B cell (primary cell): ENCODE data around the gene CLDN20. TPM values are rescaled to one million over a fixed set of nuclear protein-coding genes. Genes with fewer than 3 reads are reported as not detected.

Experiments
- ATAC-seq: fragments of 200-7000 bp; cut with Tn5 transposase; one replicate; pipeline ENCODE4 v1.10.0; 2021; ENCODE audit warnings: low read depth, mild to moderate bottlenecking, moderate number of reproducible peaks, moderate library complexity
- CTCF ChIA-PET: fragments of 350-600 bp; sonication (Branson Sonifier 250); formaldehyde crosslinking; loops from one replicate; lab custom pipeline; 2021; ENCODE audit warnings: antibody characterized with exemption, inconsistent platforms; lab: Charles Lee
- POLR2A ChIA-PET: fragments of 350-600 bp; sonication (Branson Sonifier 250); formaldehyde crosslinking; loops from one replicate; lab custom pipeline; 2021; ENCODE audit warnings: antibody characterized with exemption; lab: Charles Lee
- DNase-seq: peaks from one replicate; pipeline ENCODE4 v3.0.0; 2013
- H2AFZ ChIP-seq: 2 replicates; pipeline ENCODE4 v1.6.1; 2012; ENCODE audit warnings: mild to moderate bottlenecking, low read depth, low read length; ENCODE audit not compliant: insufficient read depth, poor library complexity, severe bottlenecking
- H3K27ac ChIP-seq, 2 donors: 1 replicate in 1 of 2; 2 replicates in 1 of 2; pipeline ENCODE4 v1.5.1; 2012 to 2013; ENCODE audit warnings: low read length in 2 of 2, mild to moderate bottlenecking in 2 of 2, moderate library complexity in 1 of 2
- H3K27me3 ChIP-seq, 4 experiments: fragments of 200-600 bp in 1 of 4; sonication (generic) in 1 of 4; replicated peaks in 1 of 4; 1 replicate in 2 of 4; 2 replicates in 2 of 4; pipeline versions ENCODE4 v1.6.1 to v1.7.0; 2013 to 2016; ENCODE audit warnings: low read length in 3 of 4, mild to moderate bottlenecking in 2 of 4, mixed read lengths in 1 of 4, moderate library complexity in 1 of 4; ENCODE audit not compliant: insufficient read depth in 4 of 4, control insufficient read depth in 3 of 4; ENCODE audit errors: control extremely low read depth in 1 of 4
- H3K36me3 ChIP-seq, 2 experiments: replicated peaks in 1 of 2; 1 replicate in 1 of 2; 2 replicates in 1 of 2; pipeline versions ENCODE4 v1.6.1 to v1.7.1; 2013; ENCODE audit warnings: low read length in 1 of 2; ENCODE audit not compliant: insufficient read depth in 2 of 2, control insufficient read depth in 1 of 2; ENCODE audit errors: control extremely low read depth in 1 of 2, extremely low read depth in 1 of 2
- H3K4me1 ChIP-seq, 2 donors: fragments of 200-600 bp in 1 of 2; sonication (generic) in 1 of 2; 1 replicate in 1 of 2; 2 replicates in 1 of 2; pipeline versions ENCODE4 v1.5.1 to v1.6.1; 2013 to 2017; ENCODE audit warnings: low read length in 2 of 2; ENCODE audit not compliant: control insufficient read depth in 2 of 2, insufficient read depth in 2 of 2
- H3K4me2 ChIP-seq: replicated peaks from 2 replicates; pipeline ENCODE3; 2012; ENCODE audit warnings: mild to moderate bottlenecking, low read depth, low read length; ENCODE audit not compliant: poor library complexity, severe bottlenecking
- H3K4me3 ChIP-seq, 5 experiments: fragments of 200-600 bp in 1 of 5; sonication (generic) in 1 of 5; 1 replicate in 3 of 5; 2 replicates in 2 of 5; pipeline versions ENCODE4 v1.5.1 to v1.7.0; 2011 to 2016; ENCODE audit warnings: low read length in 4 of 5, mild to moderate bottlenecking in 4 of 5, low read depth in 2 of 5, control low read depth in 1 of 5, moderate library complexity in 1 of 5; ENCODE audit not compliant: insufficient read depth in 1 of 5; ENCODE audit errors: control extremely low read depth in 1 of 5, extremely low read depth in 1 of 5
- H3K79me2 ChIP-seq: fragments of 200-600 bp; sonication (generic); one replicate; pipeline ENCODE4 v1.6.0; 2016; ENCODE audit warnings: low read length; ENCODE audit not compliant: control insufficient read depth, insufficient read depth
- H3K9ac ChIP-seq: fragments of 200-600 bp; sonication (generic); 2 replicates; pipeline ENCODE4 v1.6.1; 2017; ENCODE audit warnings: mild to moderate bottlenecking, low read length, moderate library complexity
- H3K9me3 ChIP-seq, 3 donors: one replicate each; pipeline versions ENCODE4 v1.6.1 to v1.7.1; 2013; ENCODE audit warnings: low read length in 2 of 3; ENCODE audit not compliant: control insufficient read depth in 2 of 3, insufficient read depth in 1 of 3; ENCODE audit errors: control extremely low read depth in 1 of 3
- H4K20me1 ChIP-seq: 2 replicates; pipeline ENCODE4 v1.6.0; 2012; ENCODE audit warnings: mild to moderate bottlenecking, low read length; ENCODE audit not compliant: insufficient read depth, control insufficient read depth, poor library complexity, severe bottlenecking
- H3K27ac Mint-ChIP-seq: one replicate; pipeline ENCODE4 v1.8.0; 2021; ENCODE audit warnings: mixed read lengths
- H3K27me3 Mint-ChIP-seq: one replicate; pipeline ENCODE4 v1.8.0; 2021; ENCODE audit warnings: mixed read lengths
- H3K4me1 Mint-ChIP-seq: one replicate; pipeline ENCODE4 v1.8.0; 2021; ENCODE audit warnings: mixed read lengths
- H3K4me3 Mint-ChIP-seq: one replicate; pipeline ENCODE4 v1.8.0; 2021; ENCODE audit warnings: mixed read lengths
- H3K9me3 Mint-ChIP-seq: one replicate; pipeline ENCODE4 v1.8.0; 2022; ENCODE audit warnings: mixed read lengths; ENCODE audit not compliant: insufficient read depth
- EZH2 ChIP-seq: IDR thresholded peaks from 2 replicates; pipeline ENCODE4 v1.6.1; 2012; ENCODE audit warnings: borderline replicate concordance, low read depth, mild to moderate bottlenecking, moderate library complexity, low read length; ENCODE audit not compliant: insufficient read depth, poor library complexity, severe bottlenecking
- WGBS: methylation state at CpG from one replicate; pipeline ENCODE4 v1.1.5; 2013; ENCODE audit warnings: missing lambda C conversion rate; ENCODE audit not compliant: insufficient coverage; 5-methylcytosine and 5-hydroxymethylcytosine counted together
- intact Hi-C: fragments of 100-400 bp; cut with micrococcal nuclease; formaldehyde crosslinking; loops from one replicate; pipeline ENCODE4 v1.10.0; 2022
- polyA plus RNA-seq: library from polyadenylated mRNA; depleted of rRNA; stranded (reverse); fragments of >200 nt; gene quantifications from 2 replicates; pipeline ENCODE4 v1.2.3, GENCODE V29; 2012
- total RNA-seq, 2 donors: library from RNA; stranded (reverse); fragments of 120-200 nt in 1 of 2; gene quantifications; 1 replicate in 1 of 2; 2 replicates in 1 of 2; pipeline versions ENCODE4 v1.2.3 to v1.2.4, GENCODE V29; 2013 to 2022
- TF ChIP-seq, protein P1 (sequence below): fragments of 200-600 bp; IDR thresholded peaks from one replicate; pipeline ENCODE4 v1.8.0; 2022; ENCODE audit warnings: antibody characterized with exemption, mild to moderate bottlenecking

CLDN20 gene
- total and polyA plus RNA-seq, 2 donors (not counting 1 experiment from before 2014, with no cell fraction given), result not detected

DNA sequence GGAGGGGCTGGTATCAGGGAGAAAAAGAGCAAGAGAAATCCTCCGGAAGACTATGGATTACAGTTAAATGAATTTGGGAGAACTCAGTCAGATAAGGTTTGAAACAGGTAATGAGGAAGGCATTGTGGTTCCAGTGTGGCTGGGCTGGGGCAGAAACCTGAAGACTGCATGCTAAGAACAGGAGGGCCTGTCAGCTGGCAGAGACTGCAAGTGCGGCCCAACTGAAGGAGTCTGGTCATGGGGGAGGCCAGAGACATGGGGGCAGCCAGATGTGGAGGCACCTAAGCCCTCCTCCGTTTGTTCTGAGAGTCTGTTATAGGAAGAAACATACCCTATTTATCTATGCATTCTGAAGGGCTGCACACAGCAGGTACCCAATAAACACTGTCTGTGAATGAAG lies 33.9 kb downstream of the CLDN20 start:
- CTCF ChIA-PET, result no interaction called here
- H3K36me3 ChIP-seq, result peaks cover 0 to 48% of the 10 kb centered on the region in 2 experiments
- POLR2A ChIA-PET, result no interaction called here
- H3K27ac ChIP-seq, result no peak overlapping the region
- H3K4me3 Mint-ChIP-seq, result no peak overlapping the region
- TF ChIP-seq, protein P1, sequence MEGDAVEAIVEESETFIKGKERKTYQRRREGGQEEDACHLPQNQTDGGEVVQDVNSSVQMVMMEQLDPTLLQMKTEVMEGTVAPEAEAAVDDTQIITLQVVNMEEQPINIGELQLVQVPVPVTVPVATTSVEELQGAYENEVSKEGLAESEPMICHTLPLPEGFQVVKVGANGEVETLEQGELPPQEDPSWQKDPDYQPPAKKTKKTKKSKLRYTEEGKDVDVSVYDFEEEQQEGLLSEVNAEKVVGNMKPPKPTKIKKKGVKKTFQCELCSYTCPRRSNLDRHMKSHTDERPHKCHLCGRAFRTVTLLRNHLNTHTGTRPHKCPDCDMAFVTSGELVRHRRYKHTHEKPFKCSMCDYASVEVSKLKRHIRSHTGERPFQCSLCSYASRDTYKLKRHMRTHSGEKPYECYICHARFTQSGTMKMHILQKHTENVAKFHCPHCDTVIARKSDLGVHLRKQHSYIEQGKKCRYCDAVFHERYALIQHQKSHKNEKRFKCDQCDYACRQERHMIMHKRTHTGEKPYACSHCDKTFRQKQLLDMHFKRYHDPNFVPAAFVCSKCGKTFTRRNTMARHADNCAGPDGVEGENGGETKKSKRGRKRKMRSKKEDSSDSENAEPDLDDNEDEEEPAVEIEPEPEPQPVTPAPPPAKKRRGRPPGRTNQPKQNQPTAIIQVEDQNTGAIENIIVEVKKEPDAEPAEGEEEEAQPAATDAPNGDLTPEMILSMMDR, result no peak
- TF ChIP-seq EZH2, result no peak
- no peaks in the 10 kb centered on the region for H3K9me3 ChIP-seq
- 100% methylated on average over 1 of the region's 3 CpGs for WGBS
- H3K4me1 ChIP-seq, result no peaks in the 10 kb centered on the region
- no peak overlapping the region for H3K4me3 ChIP-seq
- no peaks in the 10 kb centered on the region for H3K9me3 Mint-ChIP-seq
- no peaks in the 10 kb centered on the region for H3K79me2 ChIP-seq
- no peaks in the 10 kb centered on the region for H3K4me1 Mint-ChIP-seq
- no peak overlapping the region for H3K27ac Mint-ChIP-seq
- H3K27me3 Mint-ChIP-seq, result no peaks in the 10 kb centered on the region
- H3K27me3 ChIP-seq, result no peaks in the 10 kb centered on the region
- no peak for ATAC-seq
- no peak overlapping the region for H3K4me2 ChIP-seq
- intact Hi-C loops, result no loop called here
- H4K20me1 ChIP-seq, result no peaks in the 10 kb centered on the region
- DNase-seq, result no peak
- H3K9ac ChIP-seq, result no peak overlapping the region
- no peak overlapping the region for H2AFZ ChIP-seq

GRCh38 chr6:155301867-155302266 lies 38.1 kb downstream of the CLDN20 start:
- Histone ChIP-seq H3K4me2 (no peak overlapping the region), H3K4me3 (no peak overlapping the region), H4K20me1 (no peaks in the 10 kb centered on the region), H3K27ac (no peak overlapping the region), H3K9ac (no peak overlapping the region), H2AFZ (no peak overlapping the region), H3K36me3 (peaks cover 0 to 37% of the 10 kb centered on the region in 2 experiments), H3K79me2 (no peaks in the 10 kb centered on the region), H3K4me1 (no peaks in the 10 kb centered on the region), H3K27me3 (no peaks in the 10 kb centered on the region), H3K9me3 (no peaks in the 10 kb centered on the region)
- CTCF ChIA-PET, result no interaction called here
- Mint-ChIP-seq H3K27ac (no peak overlapping the region), H3K4me1 (peaks cover 4% of the 10 kb centered on the region), H3K4me3 (no peak overlapping the region), H3K27me3 (no peaks in the 10 kb centered on the region), H3K9me3 (no peaks in the 10 kb centered on the region)
- no CpG with 5 or more reads among the region's 2 CpGs for whole genome bisulfite sequencing
- no peak for DNase-seq
- ATAC-seq, result no peak
- POLR2A ChIA-PET, result no interaction called here
- no peak for TF ChIP-seq EZH2
- intact Hi-C loops, result no loop called here
